BLaER1 (cell line): Measurements from ENCODE around the gene NDUFAF2.
"Not testable (repeated sequence)": the region's sequence is repeated elsewhere in the genome, so short reads cannot be mapped to it uniquely, and the experiment has no call there.

ENCODE experiments used
- H3K27ac ChIP-seq: shearing (Covaris generic); formaldehyde crosslinking; 2 replicates; pipeline ENCODE4 v1.8.1; 2022
- H3K27me3 ChIP-seq: shearing (Covaris generic); formaldehyde crosslinking; 2 replicates; pipeline ENCODE4 v1.8.1; 2022
- H3K36me3 ChIP-seq: shearing (Covaris generic); formaldehyde crosslinking; 2 replicates; pipeline ENCODE4 v1.8.1; 2022
- H3K4me1 ChIP-seq: shearing (Covaris generic); formaldehyde crosslinking; 2 replicates; pipeline ENCODE4 v1.8.1; 2022
- H3K4me2 ChIP-seq: shearing (Covaris generic); formaldehyde crosslinking; 2 replicates; pipeline ENCODE4 v1.8.1; 2022
- H3K4me3 ChIP-seq: shearing (Covaris generic); formaldehyde crosslinking; 2 replicates; pipeline ENCODE4 v1.8.1; 2022
- H3K9ac ChIP-seq: shearing (Covaris generic); formaldehyde crosslinking; 2 replicates; pipeline ENCODE4 v1.8.1; 2022
- H3K9me3 ChIP-seq: shearing (Covaris generic); formaldehyde crosslinking; 2 replicates; pipeline ENCODE4 v1.8.1; 2022
- H4K20me1 ChIP-seq: shearing (Covaris generic); formaldehyde crosslinking; 2 replicates; pipeline ENCODE4 v1.8.1; 2022
- Cebpa-rat ChIP-seq: shearing (Covaris generic); IDR thresholded peaks from 2 replicates; pipeline ENCODE4 v1.8.1; 2022

Gene NDUFAF2

DNA sequence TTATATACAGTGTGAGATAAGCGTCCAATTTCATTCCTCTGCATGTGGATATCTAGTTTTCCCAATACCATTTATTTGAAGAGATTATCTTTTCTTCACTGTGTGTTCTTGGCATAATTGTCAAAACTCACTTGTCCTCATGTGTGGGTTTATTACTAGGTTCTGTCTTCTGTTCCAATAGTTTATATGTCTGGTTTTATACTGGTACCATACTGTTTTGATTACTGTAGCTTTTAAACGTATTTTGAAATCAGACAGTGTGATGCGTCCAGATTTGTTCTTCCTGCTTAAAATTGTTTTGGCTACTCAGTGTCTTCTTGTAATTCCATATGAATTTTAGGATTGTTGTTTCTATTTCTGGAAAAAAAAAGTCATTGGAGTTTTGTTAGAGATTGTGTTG lies 10.2 kb downstream of the NDUFAF2 start:
- Histone ChIP-seq H3K4me2 (no peak overlapping the region), H3K27ac (no peak overlapping the region), H4K20me1 (peaks cover 22% of the 10 kb centered on the region; the same call in 1 of the 2 replicates), H3K9ac (no peak overlapping the region), H3K4me3 (no peak overlapping the region), H3K36me3 (no peaks in the 10 kb centered on the region), H3K27me3 (no peaks in the 10 kb centered on the region), H3K9me3 (peaks cover 15% of the 10 kb centered on the region), H3K4me1 (no peaks in the 10 kb centered on the region)
- TF ChIP-seq Cebpa-rat: no peak

DNA sequence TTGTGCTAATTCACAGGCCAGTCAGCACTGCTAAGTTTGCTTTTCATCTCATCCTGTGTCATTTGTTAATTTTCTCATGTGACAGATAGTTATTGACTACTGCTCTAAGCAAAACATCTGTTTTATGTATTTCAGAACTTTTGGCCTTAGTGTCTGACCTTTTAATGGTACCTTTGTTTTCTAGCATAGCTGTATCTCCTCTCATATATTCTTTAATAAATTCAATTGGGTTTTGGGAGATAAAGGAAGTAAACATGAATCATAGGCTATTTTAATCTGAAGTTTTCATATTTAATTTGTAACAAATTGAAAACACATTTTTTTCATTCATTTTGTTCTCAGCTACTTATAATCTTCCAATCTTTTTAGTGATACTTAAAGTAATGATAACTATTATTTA lies 13.1 kb downstream of the NDUFAF2 start:
- no peak for TF ChIP-seq Cebpa-rat
- Histone ChIP-seq H3K36me3 (no peaks in the 10 kb centered on the region), H3K27me3 (no peaks in the 10 kb centered on the region), H3K4me1 (no peaks in the 10 kb centered on the region), H3K4me2 (no peak overlapping the region), H3K9me3 (peaks cover 15% of the 10 kb centered on the region), H3K4me3 (no peak overlapping the region), H3K27ac (no peak overlapping the region), H3K9ac (no peak overlapping the region), H4K20me1 (peaks cover 20% of the 10 kb centered on the region; the same call in 1 of the 2 replicates)

DNA sequence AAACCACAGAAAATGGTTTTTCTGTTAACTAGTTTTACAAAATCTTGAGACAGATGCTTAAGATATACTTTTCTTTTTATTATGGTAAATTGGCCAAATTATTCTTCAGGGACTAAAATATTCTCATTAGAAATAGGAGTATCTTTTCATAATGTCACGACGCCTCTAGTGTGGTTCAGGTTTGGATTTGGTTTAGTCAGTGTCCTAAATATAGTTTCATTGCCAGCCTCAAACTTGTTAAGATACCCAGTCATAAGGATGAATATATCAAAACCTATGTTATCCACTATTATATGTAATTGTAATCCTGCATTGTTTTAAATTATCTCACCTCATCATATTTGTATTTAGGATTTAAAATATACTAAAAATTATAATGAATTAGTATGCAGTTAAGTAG lies 13.7 kb downstream of the NDUFAF2 start:
- Histone ChIP-seq H3K4me3 (no peak overlapping the region), H3K36me3 (no peaks in the 10 kb centered on the region), H3K4me1 (no peaks in the 10 kb centered on the region), H4K20me1 (peaks cover 21% of the 10 kb centered on the region; the same call in 1 of the 2 replicates), H3K9ac (no peak overlapping the region), H3K27ac (no peak overlapping the region), H3K9me3 (peaks cover 15% of the 10 kb centered on the region), H3K27me3 (no peaks in the 10 kb centered on the region), H3K4me2 (no peak overlapping the region)
- no peak for TF ChIP-seq Cebpa-rat

DNA sequence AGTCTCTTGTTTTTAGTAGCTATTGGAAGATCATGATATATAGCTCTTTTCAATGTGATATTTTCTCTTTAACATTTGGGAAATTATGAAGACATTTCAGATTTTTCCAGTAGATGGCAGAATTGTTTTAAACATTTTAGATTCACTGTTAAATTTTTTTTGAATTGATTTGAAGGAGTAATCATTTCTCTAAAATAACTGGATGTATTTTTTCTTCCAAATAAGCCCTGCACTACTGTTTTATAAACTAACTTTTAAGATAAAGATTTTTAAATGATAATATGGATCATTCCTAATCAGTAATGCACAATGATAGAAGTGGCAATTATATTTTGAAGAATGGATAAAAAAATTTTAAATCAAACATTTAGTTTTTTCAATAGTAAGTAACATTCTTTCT lies 14.2 kb downstream of the NDUFAF2 start:
- Histone ChIP-seq H3K4me1 (no peaks in the 10 kb centered on the region), H3K4me2 (no peak overlapping the region), H3K36me3 (no peaks in the 10 kb centered on the region), H3K4me3 (no peak overlapping the region), H3K9ac (no peak overlapping the region), H3K27ac (no peak overlapping the region), H3K9me3 (peaks cover 15% of the 10 kb centered on the region), H3K27me3 (no peaks in the 10 kb centered on the region), H4K20me1 (peaks cover 21% of the 10 kb centered on the region; the same call in 1 of the 2 replicates)
- no peak for TF ChIP-seq Cebpa-rat

DNA sequence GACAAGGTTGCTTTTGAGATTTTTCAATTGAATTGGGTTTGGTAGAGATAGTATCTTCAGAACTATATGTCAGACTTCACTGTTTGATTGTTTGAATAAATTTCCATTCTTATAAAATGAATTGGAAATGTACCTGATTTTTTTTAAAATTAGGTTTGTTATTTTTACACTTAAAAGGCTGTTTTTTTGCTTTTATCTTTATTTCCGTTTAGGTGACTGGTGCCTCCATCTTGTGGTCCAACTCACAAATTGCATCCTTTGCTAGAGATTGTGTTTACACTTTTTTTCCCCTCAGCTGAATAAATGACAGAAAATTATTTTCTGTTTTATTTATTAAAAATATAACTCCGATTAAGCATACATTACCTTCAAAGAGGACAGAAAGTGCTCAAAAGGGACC lies 15.6 kb downstream of the NDUFAF2 start:
- Histone ChIP-seq H3K4me3 (no peak overlapping the region), H3K9ac (no peak overlapping the region), H3K36me3 (no peaks in the 10 kb centered on the region), H3K9me3 (peaks cover 3% of the 10 kb centered on the region; the same call in 1 of the 2 replicates), H3K27me3 (no peaks in the 10 kb centered on the region), H3K4me2 (no peak overlapping the region), H3K27ac (no peak overlapping the region), H3K4me1 (no peaks in the 10 kb centered on the region), H4K20me1 (peaks cover 21% of the 10 kb centered on the region; the same call in 1 of the 2 replicates)
- no peak for TF ChIP-seq Cebpa-rat

DNA sequence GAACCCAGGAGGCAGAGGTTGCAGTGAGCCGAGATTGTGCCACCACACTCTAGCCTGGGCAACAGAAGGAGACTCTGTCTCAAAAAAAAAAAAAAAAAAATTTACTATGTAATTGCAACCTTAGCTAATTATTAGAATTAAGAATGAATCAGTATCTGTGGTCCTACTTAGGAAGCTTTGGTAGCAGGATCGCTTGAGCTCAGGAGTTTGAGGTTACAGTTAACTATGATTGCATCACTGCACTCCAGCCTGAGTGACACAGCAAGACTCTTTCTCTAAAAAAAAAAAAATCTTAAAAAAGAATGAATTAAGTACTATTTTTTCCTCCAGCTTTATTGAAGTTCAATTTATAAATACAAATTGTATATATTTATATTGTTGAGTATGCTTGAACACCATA lies 16.7 kb downstream of the NDUFAF2 start:
- Histone ChIP-seq H4K20me1 (peaks cover 21% of the 10 kb centered on the region; the same call in 1 of the 2 replicates), H3K27ac (no peak overlapping the region), H3K27me3 (no peaks in the 10 kb centered on the region), H3K9me3 (peaks cover 5% of the 10 kb centered on the region; the same call in 1 of the 2 replicates), H3K4me1 (no peaks in the 10 kb centered on the region), H3K4me3 (no peak overlapping the region), H3K9ac (no peak overlapping the region), H3K36me3 (no peaks in the 10 kb centered on the region), H3K4me2 (no peak overlapping the region)
- no peak for TF ChIP-seq Cebpa-rat

DNA sequence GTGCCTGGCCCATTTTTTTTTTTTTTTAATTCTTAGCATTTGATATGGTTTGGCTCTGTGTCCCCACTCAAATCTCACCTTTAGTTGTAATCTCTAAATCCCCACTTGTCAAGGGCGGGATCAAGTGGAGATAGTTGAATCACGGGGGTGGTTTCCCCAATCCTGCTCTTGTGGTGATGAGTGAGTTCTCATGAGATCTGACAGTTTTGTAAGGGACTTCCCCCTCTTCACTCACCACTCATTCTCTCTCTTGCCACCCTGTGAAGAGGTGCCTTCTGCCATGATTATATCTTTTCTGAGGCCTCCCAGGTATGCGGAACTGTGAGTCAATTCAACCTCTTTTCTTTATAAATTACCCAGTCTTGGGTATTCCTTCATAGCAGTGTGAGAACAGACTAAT lies 27.2 kb downstream of the NDUFAF2 start:
- H3K4me2 ChIP-seq: no peak overlapping the region
- peaks cover 3% of the 10 kb centered on the region; the same call in 1 of the 2 replicates for H3K36me3 ChIP-seq
- H3K9me3 ChIP-seq: peaks cover 50% of the 10 kb centered on the region
- H3K27me3 ChIP-seq: no peaks in the 10 kb centered on the region
- no peak for TF ChIP-seq Cebpa-rat
- no peak overlapping the region for H3K27ac ChIP-seq
- no peaks in the 10 kb centered on the region for H3K4me1 ChIP-seq
- H3K9ac ChIP-seq: no peak overlapping the region
- 0 out of 2 replicates have a peak, but pooled peaks cover 12% of the 10 kb centered on the region for H4K20me1 ChIP-seq
- H3K4me3 ChIP-seq: no peak overlapping the region

DNA sequence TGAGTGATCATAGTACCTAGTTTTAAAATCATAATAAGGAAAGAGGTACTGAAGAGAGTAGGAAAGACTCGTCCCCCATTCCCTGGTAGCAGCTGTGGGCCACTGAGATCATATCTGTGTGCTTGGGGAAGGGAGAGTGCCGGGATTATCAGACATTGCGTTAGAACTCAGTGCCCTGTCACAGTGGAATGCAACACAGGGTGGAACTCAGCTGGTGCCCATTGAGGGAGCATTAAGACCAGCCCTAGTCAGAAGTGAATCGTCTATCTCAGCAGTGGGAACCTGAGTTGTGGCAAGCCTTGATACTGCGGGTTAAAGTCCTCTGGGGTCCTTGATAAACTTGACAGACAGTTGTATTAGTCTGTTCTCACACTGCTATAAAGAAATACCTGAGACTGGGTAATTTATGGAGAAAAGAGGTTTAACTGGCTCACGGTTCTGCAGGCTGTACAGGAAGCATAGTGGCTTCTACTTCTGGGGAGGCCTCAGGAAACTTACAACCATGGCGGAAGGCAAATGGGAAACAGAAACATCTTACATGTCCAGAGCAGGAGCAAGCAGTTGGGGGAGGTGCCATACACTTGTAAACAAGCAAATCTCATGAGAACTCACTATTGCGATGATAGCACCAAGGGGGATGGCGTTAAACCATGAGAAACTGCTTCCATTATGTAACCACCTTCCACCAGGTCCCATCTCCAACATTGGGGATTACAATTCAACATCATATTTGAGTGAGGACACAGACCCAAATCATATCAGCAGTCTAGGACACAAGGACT lies 33.1 kb downstream of the NDUFAF2 start:
- H3K4me1 ChIP-seq: no peaks in the 10 kb centered on the region
- H3K4me3 ChIP-seq: no peak overlapping the region
- 0 out of 2 replicates have a peak, but pooled peaks cover 12% of the 10 kb centered on the region for H4K20me1 ChIP-seq
- H3K27ac ChIP-seq: no peak overlapping the region
- no peak overlapping the region for H3K4me2 ChIP-seq
- no peak for TF ChIP-seq Cebpa-rat
- peaks cover 30% of the 10 kb centered on the region for H3K9me3 ChIP-seq
- no peak overlapping the region for H3K9ac ChIP-seq
- peaks cover 19% of the 10 kb centered on the region; the same call in 1 of the 2 replicates for H3K36me3 ChIP-seq
- H3K27me3 ChIP-seq: no peaks in the 10 kb centered on the region

DNA sequence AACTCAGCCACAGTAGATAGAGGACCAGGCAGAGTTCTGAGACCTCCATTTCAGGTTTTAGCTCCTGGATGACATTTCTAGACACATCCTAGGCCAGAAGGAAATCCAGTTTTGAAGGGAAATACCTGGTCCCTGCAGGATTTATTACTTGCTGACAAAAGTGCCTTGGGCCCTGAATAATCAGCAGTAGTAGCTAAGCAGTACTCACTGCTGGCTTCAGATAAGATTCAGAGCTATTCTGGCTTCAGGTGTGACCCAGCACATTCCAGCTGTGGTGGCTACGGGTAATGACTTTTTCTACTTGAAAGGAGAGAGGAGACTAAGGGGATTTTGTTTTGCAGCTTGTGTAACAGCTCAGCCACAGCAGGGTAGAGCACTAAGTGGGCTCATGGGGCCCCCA lies 34.0 kb downstream of the NDUFAF2 start:
- H3K9me3 ChIP-seq: peaks cover 27% of the 10 kb centered on the region
- H3K4me3 ChIP-seq: no peak overlapping the region
- no peak for TF ChIP-seq Cebpa-rat
- 0 out of 2 replicates have a peak, but pooled peaks cover 8% of the 10 kb centered on the region for H4K20me1 ChIP-seq
- peaks cover 19% of the 10 kb centered on the region; the same call in 1 of the 2 replicates for H3K36me3 ChIP-seq
- no peaks in the 10 kb centered on the region for H3K27me3 ChIP-seq
- no peaks in the 10 kb centered on the region for H3K4me1 ChIP-seq
- no peak overlapping the region for H3K27ac ChIP-seq
- H3K9ac ChIP-seq: no peak overlapping the region
- H3K4me2 ChIP-seq: no peak overlapping the region

DNA sequence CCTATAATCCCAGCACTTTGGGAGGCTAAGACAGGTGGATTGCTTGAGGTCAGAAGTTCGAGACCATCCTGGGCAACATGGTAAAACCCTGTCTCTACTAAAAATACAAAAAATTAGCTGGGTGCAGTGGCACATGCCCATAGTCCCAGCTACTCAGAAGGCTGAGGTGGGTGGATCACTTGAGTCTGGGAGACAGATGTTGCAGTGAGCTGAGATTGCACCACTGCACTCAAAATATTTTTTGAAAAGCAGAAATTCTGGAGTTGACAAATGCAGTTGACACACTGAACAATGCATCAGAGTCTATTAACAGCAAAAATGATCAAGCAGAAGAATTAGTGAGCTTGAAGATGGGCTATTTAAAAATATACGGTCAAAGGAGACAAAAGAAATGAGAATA lies 35.5 kb downstream of the NDUFAF2 start:
- Histone ChIP-seq H3K4me3 (no peak overlapping the region), H3K27ac (no peak overlapping the region), H3K4me2 (no peak overlapping the region), H3K36me3 (peaks cover 19% of the 10 kb centered on the region; the same call in 1 of the 2 replicates), H4K20me1 (no peaks in the 10 kb centered on the region), H3K27me3 (no peaks in the 10 kb centered on the region), H3K9me3 (peaks cover 27% of the 10 kb centered on the region), H3K4me1 (no peaks in the 10 kb centered on the region), H3K9ac (no peak overlapping the region)
- no peak for TF ChIP-seq Cebpa-rat

DNA sequence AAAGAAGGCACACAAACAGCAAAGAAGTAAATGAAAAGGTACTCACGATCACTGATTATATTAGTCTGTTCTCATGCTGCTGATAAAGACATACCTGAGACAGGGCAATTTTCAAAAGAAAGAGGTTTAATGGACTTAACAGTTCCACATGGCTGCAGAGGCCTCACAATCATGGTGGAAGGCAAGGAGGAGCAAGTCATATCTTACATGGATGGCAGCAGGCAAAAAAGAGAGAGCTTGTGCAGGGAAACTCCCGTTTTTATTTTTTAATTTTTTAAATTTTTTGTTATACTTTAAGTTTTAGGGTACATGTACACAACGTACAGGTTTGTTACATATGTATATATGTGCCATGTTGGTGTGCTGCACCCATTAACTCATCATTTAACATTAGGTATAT lies 37.1 kb downstream of the NDUFAF2 start:
- not testable (repeated sequence) for H3K4me3 ChIP-seq, H3K4me2 ChIP-seq, H3K9ac ChIP-seq, H3K27me3 ChIP-seq, H3K4me1 ChIP-seq, H4K20me1 ChIP-seq, H3K27ac ChIP-seq
- H3K36me3 ChIP-seq: peaks cover 21% of the 10 kb centered on the region; the same call in 1 of the 2 replicates
- H3K9me3 ChIP-seq: peaks cover 43% of the 10 kb centered on the region
